ENCODE measurements around the gene ETFDH.
"Not testable (repeated sequence)": the region's sequence is repeated elsewhere in the genome, so short reads cannot be mapped to it uniquely, and the experiment has no call there.

The ETFDH gene

GRCh38 chr4:158704274-158704673 lies 32.2 kb downstream of the ETFDH start:
- Histone ChIP-seq H3K27ac (ENCODE audit: low read length) (no peak overlapping the region), H3K4me1 (ENCODE audit: low read length) (no peaks in the 10 kb centered on the region), H3K36me3 (replicated peaks; ENCODE audit: low read depth, low read length) (peaks cover 40% of the 10 kb centered on the region), H2AFZ (ENCODE audit: low read depth, low read length) (no peak overlapping the region), H3K4me2 (ENCODE audit: low read length) (no peak overlapping the region), H4K20me1 (ENCODE audit: insufficient read depth, low read length) (no peaks in the 10 kb centered on the region), H3K4me3 (ENCODE audit: low read length) (no peak overlapping the region), H3K9me3 (ENCODE audit: insufficient read depth, low read length) (no peaks in the 10 kb centered on the region), H3K27me3 (ENCODE audit: low read depth, low read length) (no peaks in the 10 kb centered on the region), H3K9ac (ENCODE audit: low read length) (no peak overlapping the region), H3K79me2 (ENCODE audit: low read length) (no peaks in the 10 kb centered on the region)
- no peak for TF ChIP-seq EZH2phosphoT487 (IDR thresholded peaks at IDR 0.05; ENCODE audit: low read depth)
- TF ChIP-seq, protein P1, sequence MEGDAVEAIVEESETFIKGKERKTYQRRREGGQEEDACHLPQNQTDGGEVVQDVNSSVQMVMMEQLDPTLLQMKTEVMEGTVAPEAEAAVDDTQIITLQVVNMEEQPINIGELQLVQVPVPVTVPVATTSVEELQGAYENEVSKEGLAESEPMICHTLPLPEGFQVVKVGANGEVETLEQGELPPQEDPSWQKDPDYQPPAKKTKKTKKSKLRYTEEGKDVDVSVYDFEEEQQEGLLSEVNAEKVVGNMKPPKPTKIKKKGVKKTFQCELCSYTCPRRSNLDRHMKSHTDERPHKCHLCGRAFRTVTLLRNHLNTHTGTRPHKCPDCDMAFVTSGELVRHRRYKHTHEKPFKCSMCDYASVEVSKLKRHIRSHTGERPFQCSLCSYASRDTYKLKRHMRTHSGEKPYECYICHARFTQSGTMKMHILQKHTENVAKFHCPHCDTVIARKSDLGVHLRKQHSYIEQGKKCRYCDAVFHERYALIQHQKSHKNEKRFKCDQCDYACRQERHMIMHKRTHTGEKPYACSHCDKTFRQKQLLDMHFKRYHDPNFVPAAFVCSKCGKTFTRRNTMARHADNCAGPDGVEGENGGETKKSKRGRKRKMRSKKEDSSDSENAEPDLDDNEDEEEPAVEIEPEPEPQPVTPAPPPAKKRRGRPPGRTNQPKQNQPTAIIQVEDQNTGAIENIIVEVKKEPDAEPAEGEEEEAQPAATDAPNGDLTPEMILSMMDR (IDR thresholded peaks at IDR 0.05; ENCODE audit: low read depth, low read length): no peak

DNA sequence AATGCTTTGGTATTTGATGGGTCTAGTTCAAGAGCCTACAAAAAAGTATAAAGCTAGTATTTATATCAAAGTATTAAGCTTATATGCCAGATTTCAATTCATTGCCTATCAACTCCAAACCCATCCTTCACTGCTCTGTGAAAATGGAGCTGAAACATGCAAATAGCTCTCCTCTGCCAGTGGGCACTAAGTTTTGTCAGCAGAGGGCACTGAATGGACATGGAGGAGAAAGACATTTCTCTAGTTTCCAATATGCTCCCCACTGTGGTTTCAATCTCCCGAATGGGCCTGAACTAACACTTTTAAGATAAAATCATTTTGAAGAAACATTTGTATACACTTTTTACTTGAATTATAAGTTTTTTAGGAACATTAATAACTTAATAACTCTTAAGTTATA lies 38.7 kb downstream of the ETFDH start:
- H3K27me3 ChIP-seq (ENCODE audit: low read depth, low read length): no peaks in the 10 kb centered on the region
- no peak overlapping the region for H3K27ac ChIP-seq (ENCODE audit: low read length)
- no peak overlapping the region for H3K4me3 ChIP-seq (ENCODE audit: low read length)
- TF ChIP-seq, protein P1 (IDR thresholded peaks at IDR 0.05; ENCODE audit: low read depth, low read length): peak; percentile 26
- TF ChIP-seq EZH2phosphoT487 (IDR thresholded peaks at IDR 0.05; ENCODE audit: low read depth): no peak
- no peaks in the 10 kb centered on the region for H4K20me1 ChIP-seq (ENCODE audit: insufficient read depth, low read length)
- peaks cover 3% of the 10 kb centered on the region for H3K4me1 ChIP-seq (ENCODE audit: low read length)
- no peak overlapping the region for H2AFZ ChIP-seq (ENCODE audit: low read depth, low read length)
- peaks cover 76% of the 10 kb centered on the region for H3K36me3 ChIP-seq (replicated peaks; ENCODE audit: low read depth, low read length)
- no peaks in the 10 kb centered on the region for H3K79me2 ChIP-seq (ENCODE audit: low read length)
- H3K9me3 ChIP-seq (ENCODE audit: insufficient read depth, low read length): no peaks in the 10 kb centered on the region
- no peak overlapping the region for H3K9ac ChIP-seq (ENCODE audit: low read length)
- no peak overlapping the region for H3K4me2 ChIP-seq (ENCODE audit: low read length)

- H3K9ac ChIP-seq (ENCODE audit: low read length); H3K79me2 ChIP-seq (ENCODE audit: low read length); H3K9me3 ChIP-seq (ENCODE audit: insufficient read depth, low read length): not testable (repeated sequence)
Observed at GRCh38 chr4:158712622-158713021, 40.5 kb downstream of the ETFDH start.

GRCh38 chr4:158714937-158715336 lies 42.8 kb downstream of the ETFDH start:
- Histone ChIP-seq H3K27ac (ENCODE audit: low read length) (no peak overlapping the region), H2AFZ (ENCODE audit: low read depth, low read length) (no peak overlapping the region), H3K36me3 (replicated peaks; ENCODE audit: low read depth, low read length) (peaks cover 81% of the 10 kb centered on the region), H3K4me1 (ENCODE audit: low read length) (peaks cover 3% of the 10 kb centered on the region), H3K9ac (ENCODE audit: low read length) (no peak overlapping the region), H3K4me3 (ENCODE audit: low read length) (no peak overlapping the region), H3K4me2 (ENCODE audit: low read length) (no peak overlapping the region), H3K27me3 (ENCODE audit: low read depth, low read length) (no peaks in the 10 kb centered on the region), H3K9me3 (ENCODE audit: insufficient read depth, low read length) (no peaks in the 10 kb centered on the region), H3K79me2 (ENCODE audit: low read length) (no peaks in the 10 kb centered on the region), H4K20me1 (ENCODE audit: insufficient read depth, low read length) (no peaks in the 10 kb centered on the region)
- TF ChIP-seq EZH2phosphoT487 (IDR thresholded peaks at IDR 0.05; ENCODE audit: low read depth): no peak
- TF ChIP-seq, protein P1 (IDR thresholded peaks at IDR 0.05; ENCODE audit: low read depth, low read length): no peak

More at GRCh38 chr4:158712622-158713021, 40.5 kb downstream of the ETFDH start:
- H2AFZ ChIP-seq (ENCODE audit: low read depth, low read length); H4K20me1 ChIP-seq (ENCODE audit: insufficient read depth, low read length); H3K27ac ChIP-seq (ENCODE audit: low read length); H3K4me3 ChIP-seq (ENCODE audit: low read length); H3K4me2 ChIP-seq (ENCODE audit: low read length); H3K4me1 ChIP-seq (ENCODE audit: low read length); H3K27me3 ChIP-seq (ENCODE audit: low read depth, low read length): not testable (repeated sequence)
- peaks cover 71% of the 10 kb centered on the region for H3K36me3 ChIP-seq (replicated peaks; ENCODE audit: low read depth, low read length)

- peaks cover 3% of the 10 kb centered on the region for H3K4me1 ChIP-seq (ENCODE audit: low read length)
- H3K9me3 ChIP-seq (ENCODE audit: insufficient read depth, low read length): no peaks in the 10 kb centered on the region
- no peak overlapping the region for H2AFZ ChIP-seq (ENCODE audit: low read depth, low read length)
- no peak overlapping the region for H3K27ac ChIP-seq (ENCODE audit: low read length)
- no peaks in the 10 kb centered on the region for H4K20me1 ChIP-seq (ENCODE audit: insufficient read depth, low read length)
- H3K79me2 ChIP-seq (ENCODE audit: low read length): no peaks in the 10 kb centered on the region
- H3K4me2 ChIP-seq (ENCODE audit: low read length): no peak overlapping the region
- no peaks in the 10 kb centered on the region for H3K27me3 ChIP-seq (ENCODE audit: low read depth, low read length)
- no peak overlapping the region for H3K4me3 ChIP-seq (ENCODE audit: low read length)
- TF ChIP-seq, protein P1 (IDR thresholded peaks at IDR 0.05; ENCODE audit: low read depth, low read length): no peak
- no peak for TF ChIP-seq EZH2phosphoT487 (IDR thresholded peaks at IDR 0.05; ENCODE audit: low read depth)
- H3K36me3 ChIP-seq (replicated peaks; ENCODE audit: low read depth, low read length): peaks cover 75% of the 10 kb centered on the region
- H3K9ac ChIP-seq (ENCODE audit: low read length): no peak overlapping the region
Observed at GRCh38 chr4:158715802-158716201, 43.7 kb downstream of the ETFDH start.

Data from OCI-LY3 (cell line).